K562 (cell line): ENCODE measurements around the gene CRY2. TPM values are rescaled to one million over a fixed set of nuclear protein-coding genes. Genes with fewer than 3 reads are reported as not detected.

Source experiments
- ATAC-seq: fragments of 200-7000 bp; cut with Tn5 transposase; 3 replicates; pipeline ENCODE4 v1.9.1; 2020; ENCODE audit warnings: moderate library complexity
- BruUV-seq: library from RNA; stranded (reverse); fragments of 400-500 nt; replicated peaks from 2 replicates; lab custom pipeline; 2021; lab: Mats Ljungman, UMichigan
- CTCF ChIA-PET: fragments of 300-600 bp; formaldehyde crosslinking; extraction: SDS; loops from one replicate; lab custom pipeline; 2021; ENCODE audit warnings: low intra/inter-chr PET ratio; lab: Yijun Ruan, JAX
- POLR2A ChIA-PET: fragments of 300-600, 350-650 bp; sonication (Branson Sonifier 250); formaldehyde crosslinking; extraction: SDS; loops from one replicate; lab custom pipeline; 2021; ENCODE audit warnings: antibody characterized with exemption, inconsistent platforms; lab: Yijun Ruan, JAX
- DNase-seq, 4 experiments: peaks; one replicate each; pipeline versions ENCODE4 v3.0.0 to v3.0.0-alpha.2; 2011 to 2018; ENCODE audit warnings: low spot score in 3 of 4, mixed read lengths in 3 of 4; ENCODE audit errors: extremely low read depth in 1 of 4
- FAIRE-seq: peaks from 2 replicates; lab custom pipeline; 2011; peaks lifted over from hg19 to GRCh38; lab: Jason Lieb, UNC
- H2AFZ ChIP-seq: 2 replicates; pipeline ENCODE4 v1.6.0; 2011; ENCODE audit warnings: low read depth, low read length, control low read depth, inconsistent platforms
- H3K27ac ChIP-seq: fragments of 200-600 bp; 3 replicates; pipeline ENCODE4 v1.8.0; 2011; ENCODE audit warnings: low read depth, mild to moderate bottlenecking, control low read depth, inconsistent platforms, low read length, moderate library complexity, mixed read lengths; ENCODE audit errors: extremely low read depth
- H3K27me3 ChIP-seq, 2 experiments: fragments of 300-600 bp in 1 of 2; 2 replicates in 1 of 2; 3 replicates in 1 of 2; pipeline versions ENCODE4 v1.6.0 to v1.8.0; 2011; ENCODE audit warnings: inconsistent platforms in 2 of 2, low read length in 2 of 2, mild to moderate bottlenecking in 1 of 2, mixed read lengths in 1 of 2, moderate library complexity in 1 of 2; ENCODE audit not compliant: control insufficient read depth in 2 of 2, insufficient read depth in 2 of 2
- H3K36me3 ChIP-seq: fragments of 300-600 bp; 3 replicates; pipeline ENCODE4 v1.8.0; 2011; ENCODE audit warnings: mild to moderate bottlenecking, low read length, inconsistent platforms; ENCODE audit not compliant: control insufficient read depth, insufficient read depth
- H3K4me1 ChIP-seq, 2 experiments: fragments of 200-600 bp in 1 of 2; replicated peaks in 1 of 2; 2 replicates in 1 of 2; 3 replicates in 1 of 2; pipeline versions ENCODE4 v1.5.1 to v1.8.0; 2011; ENCODE audit warnings: inconsistent platforms in 2 of 2, low read length in 2 of 2, mild to moderate bottlenecking in 1 of 2, mixed read lengths in 1 of 2, moderate library complexity in 1 of 2; ENCODE audit not compliant: control insufficient read depth in 2 of 2, insufficient read depth in 2 of 2
- H3K4me2 ChIP-seq: 2 replicates; pipeline ENCODE4 v1.6.1; 2011; ENCODE audit warnings: low read length, control low read depth, inconsistent platforms, mixed read lengths; ENCODE audit not compliant: insufficient read depth
- H3K4me3 ChIP-seq: fragments of 200-600 bp; sonication (generic), shearing (Covaris generic); 2 replicates; pipeline ENCODE4 v1.5.1; 2016; ENCODE audit warnings: control low read depth, inconsistent platforms
- H3K79me2 ChIP-seq: fragments of 200-600 bp; 3 replicates; pipeline ENCODE4 v1.8.0; 2011; ENCODE audit warnings: low read length, inconsistent platforms; ENCODE audit not compliant: control insufficient read depth, insufficient read depth
- H3K9ac ChIP-seq, 2 experiments: 2 replicates each; pipeline versions ENCODE4 v1.6.0 to v1.6.1; 2011; ENCODE audit warnings: low read depth in 2 of 2, low read length in 2 of 2, control low read depth in 1 of 2, inconsistent platforms in 1 of 2, mild to moderate bottlenecking in 1 of 2, mixed read lengths in 1 of 2; ENCODE audit not compliant: insufficient read depth in 1 of 2
- H3K9me1 ChIP-seq: one replicate; pipeline ENCODE4 v1.6.0; 2011; ENCODE audit warnings: inconsistent platforms, mild to moderate bottlenecking, low read length, moderate library complexity; ENCODE audit not compliant: control insufficient read depth, insufficient read depth
- H3K9me3 ChIP-seq: replicated peaks from 2 replicates; pipeline ENCODE4 v1.5.1; 2011; ENCODE audit warnings: low read depth, low read length, inconsistent platforms; ENCODE audit not compliant: control insufficient read depth, insufficient read depth
- H4K20me1 ChIP-seq: replicated peaks from 2 replicates; pipeline ENCODE4 v1.6.1; 2011; ENCODE audit warnings: low read length, inconsistent platforms, mixed read lengths; ENCODE audit not compliant: control insufficient read depth, insufficient read depth
- PHTF2 ChIP-seq: fragments of 250-450 bp; sonication (Bioruptor Pico); IDR thresholded peaks from 2 replicates; pipeline ENCODE4 v1.5.0; 2021; ENCODE audit warnings: mild to moderate bottlenecking
- WGBS: fragments of 100-300 bp; shearing (Covaris generic); methylation state at CpG from one replicate; pipeline ENCODE4 v1.1.6; 2016; ENCODE audit warnings: low coverage, mixed read lengths; ENCODE audit not compliant: insufficient coverage; ENCODE audit errors: missing lambda C conversion rate; 5-methylcytosine and 5-hydroxymethylcytosine counted together
- in situ Hi-C: fragments of 300-500 bp; cut with MboI; formaldehyde crosslinking; loops from 4 replicates; pipeline ENCODE4 v1.15.0; 2018; ENCODE audit warnings: inconsistent platforms, mixed read lengths
- intact Hi-C: fragments of 100-400 bp; cut with micrococcal nuclease; formaldehyde crosslinking; loops from 2 replicates; pipeline ENCODE4 v1.14.2; 2022
- polyA plus RNA-seq, 8 experiments: library from polyadenylated mRNA; depleted of rRNA in 4 of 8; stranded (reverse) in 5 of 8; unstranded in 3 of 8; fragments of >200 nt; fragmentation: Nextera tagmentation in 2 of 8; fragmentation: Illumina TruSeq in 1 of 8; extraction: Ambion mirVana in 2 of 8; extraction: Trizol in 1 of 8; gene quantifications; 2 replicates each; pipeline versions ENCODE4 v1.2.1 to v1.2.3, GENCODE V29; 2011 to 2014; ENCODE audit warnings: inconsistent platforms in 1 of 8, missing spikeins in 1 of 8
- total RNA-seq, 7 experiments: library from RNA; depleted of rRNA in 6 of 7; stranded (reverse); fragments of >200 nt in 6 of 7; fragmentation: Illumina TruSeq in 2 of 7; extraction: Trizol in 2 of 7; gene quantifications; 2 replicates each; pipeline versions ENCODE4 v1.2.1 to v1.2.3, GENCODE V29; 2011 to 2021; ENCODE audit warnings: low replicate concordance in 1 of 7
- TF ChIP-seq, protein P1 (sequence below): fragments of 450-650 bp; IDR thresholded peaks from 2 replicates; pipeline ENCODE4 v1.6.1; 2017; ENCODE audit warnings: antibody characterized with exemption
- TF ChIP-seq, protein P2 (sequence below): fragments of 200-800 bp; sonication (Bioruptor generic); IDR thresholded peaks from 2 replicates; pipeline ENCODE4 v1.6.1; 2017; ENCODE audit warnings: missing genetic modification characterization, missing compliant biosample characterization
- TF ChIP-seq, protein P3 (sequence below), 2 experiments: fragments of 450-650 bp; formaldehyde crosslinking in 1 of 2; IDR thresholded peaks; 2 replicates each; pipeline versions ENCODE4 v1.4.0 to v1.6.1; 2014 to 2020; ENCODE audit warnings: mild to moderate bottlenecking in 2 of 2, borderline replicate concordance in 1 of 2, low read depth in 1 of 2
- TF ChIP-seq, protein P4 (sequence below), 2 experiments: IDR thresholded peaks; 2 replicates each; pipeline ENCODE4 v1.6.1; 2012; ENCODE audit warnings: improper control_type of control experiment in 2 of 2, low read depth in 2 of 2, low read length in 2 of 2, borderline replicate concordance in 1 of 2

Gene CRY2
- total and polyA plus RNA-seq, 9 of the 15 experiments (the other 6 are each of a cell fraction or from before 2014, with no cell fraction given) = 2.3 to 23.9 (median 14.8) TPM

DNA sequence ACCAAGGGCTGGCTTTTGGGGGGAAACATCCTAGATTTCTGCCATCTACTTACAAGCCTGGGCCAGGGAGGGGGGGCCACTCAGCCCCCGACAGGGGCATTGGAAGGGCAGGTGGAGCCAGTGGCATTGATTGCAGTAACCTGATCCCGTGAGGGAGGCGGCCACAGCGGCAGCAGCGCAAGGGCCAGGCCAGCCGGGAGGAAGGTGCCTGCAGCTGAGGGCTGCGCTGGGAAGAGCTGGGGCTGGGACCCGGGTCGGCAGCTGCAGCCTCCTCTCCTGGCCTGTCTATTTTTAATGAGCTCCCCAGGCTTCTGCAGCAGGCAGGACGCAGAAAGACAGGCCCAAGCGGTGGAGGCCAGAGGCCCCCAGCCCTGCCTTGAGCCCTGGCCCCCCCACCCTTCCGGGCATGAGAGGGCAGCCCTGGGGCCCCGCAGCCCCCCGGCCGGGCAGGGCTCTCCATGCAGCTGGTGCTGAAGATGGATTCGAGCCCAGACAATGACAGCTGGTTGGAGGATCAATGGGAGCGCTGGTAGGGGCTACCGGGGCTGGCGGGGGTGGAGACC lies 49.2 kb downstream of the CRY2 start:
- intact Hi-C loops (no loop called here), in situ Hi-C loops (no loop called here)
- ChIA-PET CTCF (no interaction called here), POLR2A (interaction anchor here (0.6 to 2.1 kb wide), 3 partner anchors 35 to 287 kb away, joined by 3 to 5 read pairs (median 4); no protein-coding TSS in a partner anchor)
- ATAC-seq = no peak
- no TSS peak for BruUV-seq
- H3K4me3 ChIP-seq = no peak overlapping the region
- DNase-seq = no peak
- WGBS = 23% methylated on average over 13 of the region's 19 CpGs
- H3K9ac ChIP-seq = no peak overlapping the region; a peak in 1 of 4 replicates
- no peaks in the 10 kb centered on the region for H3K9me3 ChIP-seq
- H3K4me2 ChIP-seq = no peak overlapping the region
- H3K27ac ChIP-seq = no peak overlapping the region
- no peaks in the 10 kb centered on the region for H3K79me2 ChIP-seq
- no peaks in the 10 kb centered on the region for H3K9me1 ChIP-seq
- no peak for FAIRE-seq
- no peak overlapping the region for H2AFZ ChIP-seq
- no peaks in the 10 kb centered on the region for H3K36me3 ChIP-seq
- peaks cover 6 to 39% of the 10 kb centered on the region in 2 experiments; a peak in 4 of 5 replicates for H3K4me1 ChIP-seq
- 0 out of 2 replicates have a peak, but pooled peaks cover 9% of the 10 kb centered on the region for H4K20me1 ChIP-seq
- TF ChIP-seq, protein P1, sequence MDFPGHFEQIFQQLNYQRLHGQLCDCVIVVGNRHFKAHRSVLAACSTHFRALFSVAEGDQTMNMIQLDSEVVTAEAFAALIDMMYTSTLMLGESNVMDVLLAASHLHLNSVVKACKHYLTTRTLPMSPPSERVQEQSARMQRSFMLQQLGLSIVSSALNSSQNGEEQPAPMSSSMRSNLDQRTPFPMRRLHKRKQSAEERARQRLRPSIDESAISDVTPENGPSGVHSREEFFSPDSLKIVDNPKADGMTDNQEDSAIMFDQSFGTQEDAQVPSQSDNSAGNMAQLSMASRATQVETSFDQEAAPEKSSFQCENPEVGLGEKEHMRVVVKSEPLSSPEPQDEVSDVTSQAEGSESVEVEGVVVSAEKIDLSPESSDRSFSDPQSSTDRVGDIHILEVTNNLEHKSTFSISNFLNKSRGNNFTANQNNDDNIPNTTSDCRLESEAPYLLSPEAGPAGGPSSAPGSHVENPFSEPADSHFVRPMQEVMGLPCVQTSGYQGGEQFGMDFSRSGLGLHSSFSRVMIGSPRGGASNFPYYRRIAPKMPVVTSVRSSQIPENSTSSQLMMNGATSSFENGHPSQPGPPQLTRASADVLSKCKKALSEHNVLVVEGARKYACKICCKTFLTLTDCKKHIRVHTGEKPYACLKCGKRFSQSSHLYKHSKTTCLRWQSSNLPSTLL = no peak
- TF ChIP-seq, protein P2, sequence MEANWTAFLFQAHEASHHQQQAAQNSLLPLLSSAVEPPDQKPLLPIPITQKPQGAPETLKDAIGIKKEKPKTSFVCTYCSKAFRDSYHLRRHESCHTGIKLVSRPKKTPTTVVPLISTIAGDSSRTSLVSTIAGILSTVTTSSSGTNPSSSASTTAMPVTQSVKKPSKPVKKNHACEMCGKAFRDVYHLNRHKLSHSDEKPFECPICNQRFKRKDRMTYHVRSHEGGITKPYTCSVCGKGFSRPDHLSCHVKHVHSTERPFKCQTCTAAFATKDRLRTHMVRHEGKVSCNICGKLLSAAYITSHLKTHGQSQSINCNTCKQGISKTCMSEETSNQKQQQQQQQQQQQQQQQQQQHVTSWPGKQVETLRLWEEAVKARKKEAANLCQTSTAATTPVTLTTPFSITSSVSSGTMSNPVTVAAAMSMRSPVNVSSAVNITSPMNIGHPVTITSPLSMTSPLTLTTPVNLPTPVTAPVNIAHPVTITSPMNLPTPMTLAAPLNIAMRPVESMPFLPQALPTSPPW (CRISPR knock-in tag) = peak; percentile 45; the same call in 1 of the 2 replicates
- TF ChIP-seq, protein P3, sequence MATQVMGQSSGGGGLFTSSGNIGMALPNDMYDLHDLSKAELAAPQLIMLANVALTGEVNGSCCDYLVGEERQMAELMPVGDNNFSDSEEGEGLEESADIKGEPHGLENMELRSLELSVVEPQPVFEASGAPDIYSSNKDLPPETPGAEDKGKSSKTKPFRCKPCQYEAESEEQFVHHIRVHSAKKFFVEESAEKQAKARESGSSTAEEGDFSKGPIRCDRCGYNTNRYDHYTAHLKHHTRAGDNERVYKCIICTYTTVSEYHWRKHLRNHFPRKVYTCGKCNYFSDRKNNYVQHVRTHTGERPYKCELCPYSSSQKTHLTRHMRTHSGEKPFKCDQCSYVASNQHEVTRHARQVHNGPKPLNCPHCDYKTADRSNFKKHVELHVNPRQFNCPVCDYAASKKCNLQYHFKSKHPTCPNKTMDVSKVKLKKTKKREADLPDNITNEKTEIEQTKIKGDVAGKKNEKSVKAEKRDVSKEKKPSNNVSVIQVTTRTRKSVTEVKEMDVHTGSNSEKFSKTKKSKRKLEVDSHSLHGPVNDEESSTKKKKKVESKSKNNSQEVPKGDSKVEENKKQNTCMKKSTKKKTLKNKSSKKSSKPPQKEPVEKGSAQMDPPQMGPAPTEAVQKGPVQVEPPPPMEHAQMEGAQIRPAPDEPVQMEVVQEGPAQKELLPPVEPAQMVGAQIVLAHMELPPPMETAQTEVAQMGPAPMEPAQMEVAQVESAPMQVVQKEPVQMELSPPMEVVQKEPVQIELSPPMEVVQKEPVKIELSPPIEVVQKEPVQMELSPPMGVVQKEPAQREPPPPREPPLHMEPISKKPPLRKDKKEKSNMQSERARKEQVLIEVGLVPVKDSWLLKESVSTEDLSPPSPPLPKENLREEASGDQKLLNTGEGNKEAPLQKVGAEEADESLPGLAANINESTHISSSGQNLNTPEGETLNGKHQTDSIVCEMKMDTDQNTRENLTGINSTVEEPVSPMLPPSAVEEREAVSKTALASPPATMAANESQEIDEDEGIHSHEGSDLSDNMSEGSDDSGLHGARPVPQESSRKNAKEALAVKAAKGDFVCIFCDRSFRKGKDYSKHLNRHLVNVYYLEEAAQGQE (IDR thresholded peaks at IDR 0.05; ENCODE audit: borderline replicate concordance) = 0 out of 2 replicates have a peak, but pooled peaks have one; percentile 29
- TF ChIP-seq, protein P3 (CRISPR knock-in tag; IDR thresholded peaks at IDR 0.05; ENCODE audit: low read depth) = no peak
- TF ChIP-seq PHTF2 (CRISPR knock-in tag) = no peak
- TF ChIP-seq, protein P4, sequence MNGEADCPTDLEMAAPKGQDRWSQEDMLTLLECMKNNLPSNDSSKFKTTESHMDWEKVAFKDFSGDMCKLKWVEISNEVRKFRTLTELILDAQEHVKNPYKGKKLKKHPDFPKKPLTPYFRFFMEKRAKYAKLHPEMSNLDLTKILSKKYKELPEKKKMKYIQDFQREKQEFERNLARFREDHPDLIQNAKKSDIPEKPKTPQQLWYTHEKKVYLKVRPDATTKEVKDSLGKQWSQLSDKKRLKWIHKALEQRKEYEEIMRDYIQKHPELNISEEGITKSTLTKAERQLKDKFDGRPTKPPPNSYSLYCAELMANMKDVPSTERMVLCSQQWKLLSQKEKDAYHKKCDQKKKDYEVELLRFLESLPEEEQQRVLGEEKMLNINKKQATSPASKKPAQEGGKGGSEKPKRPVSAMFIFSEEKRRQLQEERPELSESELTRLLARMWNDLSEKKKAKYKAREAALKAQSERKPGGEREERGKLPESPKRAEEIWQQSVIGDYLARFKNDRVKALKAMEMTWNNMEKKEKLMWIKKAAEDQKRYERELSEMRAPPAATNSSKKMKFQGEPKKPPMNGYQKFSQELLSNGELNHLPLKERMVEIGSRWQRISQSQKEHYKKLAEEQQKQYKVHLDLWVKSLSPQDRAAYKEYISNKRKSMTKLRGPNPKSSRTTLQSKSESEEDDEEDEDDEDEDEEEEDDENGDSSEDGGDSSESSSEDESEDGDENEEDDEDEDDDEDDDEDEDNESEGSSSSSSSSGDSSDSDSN (IDR thresholded peaks at IDR 0.05; ENCODE audit: borderline replicate concordance in 1 of 2, low read depth in 2 of 2, low read length in 2 of 2) = 0 out of 4 replicates have a peak, but pooled peaks of 1 of the 2 experiments have one; percentile 24
- H3K27me3 ChIP-seq = no peaks in the 10 kb centered on the region; a peak in 1 of 5 replicates
